NCI-H345 treated with DMSO at 0.1 percent for 48 hours (cell line): ENCODE results near the gene AFTPH.

ENCODE experiments used
- DNase-seq: peaks from one replicate; lab custom pipeline; 2025; ENCODE audit not compliant: unreplicated experiment; lab: John Stamatoyannopoulos, UW

The AFTPH gene

DNA sequence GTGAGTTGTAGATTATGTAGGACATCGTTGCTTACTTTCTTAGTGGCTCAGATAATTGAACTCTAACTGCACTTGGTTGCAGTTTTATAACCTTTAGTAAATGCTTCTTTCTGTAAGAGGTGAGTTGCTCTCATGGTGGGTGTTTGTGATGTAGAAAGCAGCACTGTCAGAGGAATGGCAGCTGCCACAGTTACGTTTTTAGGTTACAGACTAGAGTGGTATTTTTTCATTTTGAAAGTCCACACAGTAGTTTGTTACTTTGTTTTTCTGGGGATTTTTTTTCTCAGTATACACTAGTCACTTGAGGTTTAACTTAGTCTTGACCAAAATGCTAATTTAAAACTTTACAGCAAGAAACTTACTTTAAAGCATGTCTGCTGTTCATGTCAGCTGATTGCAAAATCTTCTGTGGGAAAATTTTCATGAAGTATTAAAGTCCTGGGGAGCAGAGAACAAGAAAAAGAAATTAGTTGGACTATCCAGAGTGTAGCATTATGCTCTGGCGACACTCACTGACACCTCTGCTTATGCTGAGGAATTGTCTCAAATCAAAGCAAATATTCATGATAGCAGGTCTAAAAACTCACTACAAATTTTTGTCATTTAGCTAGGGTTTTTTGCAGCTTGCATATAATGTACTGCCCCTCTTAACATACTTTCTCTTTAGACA lies 14.8 kb downstream of the AFTPH start:
- DNase-seq: no peak

DNA sequence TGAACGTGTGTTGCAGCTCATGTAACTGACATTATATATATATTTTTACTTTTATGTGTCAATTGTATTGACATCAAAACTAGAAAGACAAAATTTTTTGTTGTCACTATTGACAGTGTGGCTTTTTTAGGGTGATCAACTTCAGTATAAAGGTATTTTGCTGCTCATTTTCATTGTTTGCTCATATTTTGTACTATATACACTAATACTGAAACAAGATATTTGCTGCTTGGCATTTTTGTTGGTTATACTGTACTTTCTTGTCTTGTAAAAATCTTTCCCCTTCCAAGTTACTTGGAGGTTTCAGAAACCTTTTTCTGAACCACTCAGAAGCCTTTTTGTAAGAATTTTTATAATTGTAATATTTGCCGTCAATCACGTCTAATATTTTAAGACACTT lies 16.5 kb downstream of the AFTPH start:
- DNase-seq: no peak

DNA sequence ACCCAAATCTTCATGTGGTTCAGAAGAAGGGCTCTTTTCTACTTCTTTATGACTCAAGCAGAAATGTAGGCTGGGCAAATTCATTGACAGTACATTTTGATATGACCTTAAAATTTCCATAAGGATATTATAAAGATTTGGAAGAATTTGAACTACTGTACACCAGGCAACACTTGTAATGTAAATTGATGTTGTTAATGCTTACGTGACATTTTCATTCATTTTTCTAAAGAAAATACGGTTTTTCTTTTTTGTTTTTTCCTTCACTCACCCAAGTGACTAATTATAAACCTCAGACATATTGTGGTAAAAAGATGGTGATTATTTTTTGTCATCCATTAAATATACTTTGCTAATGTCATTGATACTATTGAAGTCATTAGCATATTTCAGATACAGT lies 17.4 kb downstream of the AFTPH start:
- DNase-seq: no peak

DNA sequence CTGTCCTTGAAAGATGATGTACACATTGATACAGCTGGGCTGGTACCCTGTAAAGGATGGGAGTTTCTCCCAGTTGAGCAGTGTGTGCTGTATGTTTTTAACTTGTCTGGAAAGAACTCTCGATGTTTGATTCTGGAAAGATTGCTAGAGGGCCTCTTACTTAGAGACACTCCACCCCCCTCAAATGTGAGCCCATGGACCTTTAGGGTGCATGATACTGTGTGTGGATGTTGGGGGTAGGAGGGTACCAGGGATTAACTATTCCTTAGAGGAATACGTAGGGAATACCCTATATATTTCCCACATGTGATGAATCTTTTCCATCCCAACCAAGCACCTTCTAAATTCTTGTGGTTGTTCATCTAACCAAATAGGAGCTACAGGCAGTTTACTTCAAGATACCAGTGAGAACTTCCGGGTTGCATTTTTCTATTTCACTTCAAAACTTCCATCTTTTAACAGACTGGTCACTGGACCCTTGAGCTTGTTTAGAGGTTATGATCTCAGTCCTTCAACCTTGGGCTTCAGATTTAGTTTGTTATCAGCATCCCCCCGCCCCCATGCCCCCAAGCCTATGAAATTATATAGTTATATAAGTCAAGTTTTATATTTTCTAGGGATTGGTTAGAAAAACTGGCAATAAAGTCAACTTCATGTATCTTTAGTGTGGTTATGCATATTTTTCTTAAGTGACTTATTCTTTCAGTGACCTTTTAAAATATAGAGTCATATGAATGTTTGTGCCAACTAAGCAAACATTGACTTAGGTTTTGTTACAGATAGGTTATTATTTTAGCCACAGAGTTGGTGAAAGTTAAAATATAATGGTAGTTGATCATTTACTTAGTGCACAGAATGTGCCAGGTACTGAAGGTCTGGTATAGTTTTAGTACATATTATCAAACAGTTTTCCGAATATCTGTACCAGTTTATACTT lies 18.2 kb downstream of the AFTPH start:
- DNase-seq: no peak

DNA sequence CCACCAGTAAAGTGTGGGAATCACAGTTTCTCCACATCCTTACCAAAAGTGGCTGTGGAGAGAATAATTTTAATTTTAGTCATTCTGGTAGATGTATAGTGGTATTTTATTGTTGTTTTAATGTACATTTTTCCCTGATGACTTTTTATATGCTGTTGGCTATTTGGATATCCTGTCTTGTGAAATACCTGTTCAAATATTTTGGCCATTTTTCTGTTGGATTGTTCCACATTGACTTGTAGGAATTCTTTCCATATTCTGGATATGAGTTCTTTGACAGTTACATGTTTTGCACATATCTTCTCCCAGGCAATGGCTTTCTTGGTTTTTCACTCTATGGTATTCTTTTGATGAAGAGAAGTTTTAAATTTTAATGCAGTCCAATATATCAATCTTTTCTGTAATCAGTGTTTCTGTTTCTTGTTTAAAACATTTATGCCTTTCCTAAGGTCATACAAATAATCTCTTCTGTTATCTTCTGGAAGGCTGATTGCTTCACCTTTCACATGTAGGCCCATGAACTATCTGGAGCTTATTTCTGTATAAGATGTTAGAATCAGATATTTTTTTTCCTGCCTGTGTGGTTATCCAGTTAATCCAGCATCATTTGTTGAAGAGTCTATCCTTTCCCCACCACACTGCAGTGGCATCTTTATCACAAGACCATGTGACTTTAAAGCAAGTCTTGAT lies 19.0 kb downstream of the AFTPH start:
- no peak for DNase-seq

DNA sequence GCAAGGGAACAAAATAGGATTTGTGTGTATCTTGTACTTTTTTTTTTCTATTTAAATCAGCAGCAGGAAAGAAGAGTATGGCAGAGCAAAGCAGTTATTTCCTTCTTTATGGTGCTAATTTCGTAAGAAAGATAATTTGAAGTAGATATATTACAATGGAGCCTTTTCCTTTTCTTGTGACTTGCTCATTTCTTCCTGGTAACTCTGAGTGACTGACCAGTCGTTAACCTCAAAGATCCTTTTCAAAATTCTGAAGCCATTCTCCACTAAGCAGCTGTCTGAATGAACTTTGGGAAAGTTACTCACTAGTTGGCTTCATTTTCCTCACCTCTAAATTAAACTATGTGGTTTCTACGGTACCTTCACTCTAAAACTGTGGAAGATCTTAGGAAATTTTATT lies 24.6 kb downstream of the AFTPH start:
- DNase-seq: no peak

DNA sequence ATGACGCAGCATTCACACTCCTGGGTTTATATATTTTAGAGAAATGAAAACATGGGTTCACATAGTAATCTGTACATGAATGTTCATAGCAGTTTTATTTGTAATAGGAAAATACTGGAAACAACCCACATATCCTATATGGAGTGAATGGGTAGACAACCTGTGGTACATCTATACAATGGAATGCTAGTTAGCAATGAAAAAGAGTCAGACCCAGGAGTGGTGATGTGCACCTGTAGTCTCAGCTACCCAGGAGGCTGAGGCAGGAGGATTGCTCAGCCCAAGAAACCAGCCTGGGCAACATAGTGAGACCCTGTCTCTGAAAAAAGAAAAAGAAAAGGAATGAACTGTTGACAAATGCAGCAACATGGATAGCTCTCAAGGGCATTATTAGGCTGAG lies 25.9 kb downstream of the AFTPH start:
- DNase-seq: no peak

DNA sequence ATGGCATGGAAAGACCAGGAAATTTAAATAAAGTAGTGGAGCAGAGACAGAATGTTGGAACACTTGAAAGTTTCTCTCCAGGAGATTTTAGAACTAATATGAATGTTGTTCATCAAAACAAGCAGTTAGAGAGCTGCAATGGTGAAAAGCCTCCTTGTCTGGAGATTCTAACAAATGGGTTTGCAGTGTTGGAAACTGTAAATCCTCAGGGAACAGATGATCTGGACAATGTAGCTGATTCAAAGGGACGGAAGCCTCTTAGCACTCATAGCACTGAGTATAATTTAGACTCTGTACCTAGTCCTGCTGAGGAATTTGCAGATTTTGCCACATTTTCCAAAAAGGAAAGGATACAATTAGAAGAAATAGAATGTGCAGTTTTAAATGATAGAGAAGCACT lies 27.7 kb downstream of the AFTPH start:
- no peak for DNase-seq

DNA sequence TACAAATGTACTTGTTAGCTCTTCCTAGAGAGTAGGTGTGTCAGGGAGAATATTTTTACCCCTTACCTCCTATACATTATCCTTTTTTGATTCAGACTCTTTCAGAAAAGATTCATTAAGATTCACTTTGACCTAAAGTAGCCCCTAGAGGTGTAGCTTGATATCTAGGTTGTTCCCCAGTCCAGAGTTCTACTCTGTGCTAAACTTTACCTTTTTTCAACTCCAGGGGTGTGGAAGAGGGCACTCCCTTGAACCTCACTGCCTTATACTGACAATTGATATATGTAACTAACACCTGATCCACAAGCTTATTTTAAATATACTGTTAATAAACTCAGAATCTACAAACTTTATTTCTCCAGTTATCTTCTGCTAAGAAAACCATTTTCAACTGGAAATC lies 30.0 kb downstream of the AFTPH start:
- no peak for DNase-seq

DNA sequence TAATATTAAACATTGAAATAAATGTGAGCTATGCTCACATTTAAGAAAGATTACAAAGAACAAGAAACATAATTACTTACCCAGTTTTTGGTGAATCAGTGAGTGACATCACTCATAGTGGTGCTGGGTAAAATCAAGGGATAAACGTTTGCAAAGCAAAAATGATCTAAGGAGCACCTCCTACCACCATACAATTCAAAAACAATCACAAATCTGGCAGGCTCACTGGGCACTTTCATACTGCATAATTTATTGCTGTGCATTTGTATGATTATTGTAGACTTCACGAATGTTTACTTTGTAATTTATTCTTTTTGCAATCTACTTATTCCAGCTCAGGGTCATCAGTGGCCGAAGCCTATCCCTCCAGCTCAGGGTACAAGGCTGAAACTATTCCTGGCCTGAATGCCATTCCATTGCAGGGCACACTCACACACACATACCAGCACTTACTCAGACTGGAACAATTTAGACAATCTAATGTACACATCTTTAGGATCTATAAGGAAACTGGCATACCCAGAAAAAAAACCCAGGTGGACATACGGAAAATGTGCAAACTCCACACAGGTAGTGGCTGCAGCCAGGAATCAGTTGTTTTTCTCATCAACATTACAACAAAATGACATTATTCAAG lies 34.4 kb downstream of the AFTPH start:
- DNase-seq: no peak

DNA sequence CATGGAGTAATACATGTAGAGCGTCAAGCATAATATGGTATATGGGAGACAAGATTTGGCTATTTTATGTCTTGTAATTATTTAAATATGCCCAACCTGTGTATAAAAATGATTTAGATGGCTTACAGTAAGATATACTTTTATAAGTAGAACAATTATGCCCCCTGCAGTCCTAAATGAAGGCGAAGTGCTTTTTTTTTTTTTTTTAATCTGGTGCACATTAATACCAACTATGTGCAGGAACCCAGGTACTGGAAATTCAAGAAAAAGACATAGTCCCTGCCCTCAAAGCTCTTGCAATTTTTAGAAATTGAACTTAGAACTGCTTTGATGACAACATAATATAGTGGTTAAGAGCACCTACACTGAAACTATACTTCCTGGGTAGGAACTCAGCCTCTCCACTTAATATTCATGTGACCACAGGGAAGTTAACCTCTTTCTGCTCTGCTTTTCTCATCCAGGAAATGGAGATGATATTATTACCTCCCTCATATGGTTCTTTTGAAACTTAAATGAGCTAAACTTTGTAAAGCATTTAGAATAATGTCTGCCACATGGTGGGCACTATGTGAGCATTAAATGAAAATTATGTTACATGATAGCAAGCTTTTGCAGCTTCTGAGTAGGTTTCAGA lies 38.1 kb downstream of the AFTPH start:
- no peak for DNase-seq

DNA sequence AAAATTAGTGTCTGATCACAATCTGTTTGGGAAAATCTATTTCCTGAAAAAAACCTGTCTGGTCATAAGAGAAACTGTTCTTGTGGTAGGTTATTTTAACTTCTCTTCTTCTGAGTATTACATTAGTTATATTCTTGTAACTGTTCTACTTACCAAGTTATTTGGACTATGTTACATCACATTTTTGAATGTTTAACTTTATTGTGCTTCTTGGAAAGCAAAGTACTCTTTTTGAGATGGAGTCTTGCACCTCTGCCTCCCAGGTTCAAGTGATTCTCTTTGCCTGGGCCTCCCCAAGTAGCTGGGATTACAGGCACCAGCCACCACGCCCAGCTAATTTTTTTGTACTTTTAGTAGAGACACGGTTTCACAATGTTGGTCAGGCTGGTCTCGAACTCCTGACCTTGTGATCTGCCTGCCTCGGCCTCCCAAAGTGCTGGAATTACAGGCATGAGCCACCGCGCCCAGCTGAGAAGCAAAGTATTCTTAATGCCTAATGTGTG lies 39.4 kb downstream of the AFTPH start:
- no peak for DNase-seq

DNA sequence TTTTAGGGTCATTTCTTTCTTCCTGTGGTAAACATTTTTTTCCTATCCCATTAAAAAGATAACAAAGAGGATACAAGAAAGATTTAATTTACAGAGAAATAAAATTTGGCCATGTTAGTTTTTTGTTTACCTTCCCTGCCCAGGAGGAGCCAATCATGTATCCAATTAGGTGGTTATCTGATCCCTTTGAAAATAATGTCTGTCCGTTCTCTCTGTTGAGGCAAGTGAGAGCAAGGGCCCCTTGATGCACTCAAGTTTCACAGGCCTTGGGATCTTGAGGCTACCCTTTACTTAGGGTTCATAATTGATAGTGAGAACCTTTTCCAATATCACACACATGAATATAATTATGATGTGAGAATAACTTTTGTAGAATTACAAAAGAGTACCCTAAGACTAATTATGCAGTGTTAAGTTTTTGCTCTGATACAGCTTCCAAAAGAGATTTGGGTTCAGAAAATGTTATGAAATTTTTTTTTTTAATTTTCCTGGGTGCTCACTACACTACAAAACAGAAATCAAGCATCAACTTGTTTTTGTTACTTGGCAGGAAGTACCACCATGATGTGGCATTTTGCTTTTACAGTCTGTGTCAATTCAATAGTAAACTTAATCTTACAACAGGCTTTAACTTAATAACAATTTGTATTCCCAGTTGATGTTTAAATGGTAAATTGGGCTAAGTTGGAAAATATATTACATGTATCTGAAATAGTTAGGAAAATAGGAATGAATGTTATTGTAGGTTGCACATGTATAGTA lies 42.0 kb downstream of the AFTPH start:
- DNase-seq: no peak

DNA sequence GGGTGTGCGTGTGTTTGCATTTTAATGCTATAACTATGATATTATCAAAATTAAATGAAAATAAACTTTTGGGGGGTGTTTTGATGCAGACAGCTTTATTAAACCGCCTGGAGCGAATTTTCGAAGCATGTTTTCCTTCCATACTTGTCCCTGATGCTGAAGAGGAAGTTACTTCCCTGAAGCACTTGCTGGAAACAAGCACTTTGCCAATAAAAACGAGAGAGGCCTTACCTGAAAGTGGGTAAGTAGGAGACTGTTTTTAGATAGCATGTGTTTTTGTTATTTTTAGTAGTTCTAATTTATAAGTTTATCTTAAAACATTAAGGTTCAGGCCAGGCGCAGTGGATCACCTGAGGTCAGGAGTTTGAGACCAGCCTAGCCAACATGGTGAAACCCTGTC lies 43.3 kb downstream of the AFTPH start:
- no peak for DNase-seq

DNA sequence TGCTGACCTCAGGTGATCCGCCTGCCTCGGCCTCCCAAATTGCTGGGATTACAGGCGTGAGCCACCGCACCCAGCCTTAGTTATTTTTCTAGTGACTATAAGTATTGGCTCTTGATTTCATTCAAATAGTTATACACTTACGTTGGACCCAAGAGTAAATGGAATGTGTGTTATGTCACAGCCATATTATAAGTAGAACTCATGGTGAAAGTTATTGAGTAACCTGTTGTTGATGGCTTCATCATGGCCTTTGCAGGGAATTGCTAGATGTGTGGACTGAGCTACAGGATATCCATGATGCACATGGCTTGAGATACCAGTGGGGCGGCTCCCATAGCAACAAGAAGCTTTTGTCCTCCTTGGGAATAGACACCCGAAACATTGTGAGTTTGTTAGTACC lies 44.7 kb downstream of the AFTPH start:
- DNase-seq: no peak

DNA sequence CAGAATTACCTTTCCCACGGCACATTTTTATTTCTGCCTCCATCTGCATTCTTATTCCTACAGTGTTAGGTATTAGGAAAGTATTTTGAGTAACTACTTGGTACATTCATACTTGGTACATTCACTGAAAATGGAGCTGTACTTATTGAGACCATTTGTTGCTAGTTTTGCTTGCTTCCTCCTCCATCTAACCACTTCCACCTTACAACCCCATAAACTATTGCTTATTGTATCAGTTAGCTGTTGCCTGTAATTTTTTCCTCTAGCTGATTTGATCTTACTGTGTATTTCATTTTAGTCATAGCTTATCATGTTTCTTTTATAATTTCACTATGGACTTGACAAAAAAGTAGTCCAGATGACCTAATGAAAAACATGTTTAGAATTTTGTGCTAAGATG lies 50.7 kb downstream of the AFTPH start:
- no peak for DNase-seq

DNA sequence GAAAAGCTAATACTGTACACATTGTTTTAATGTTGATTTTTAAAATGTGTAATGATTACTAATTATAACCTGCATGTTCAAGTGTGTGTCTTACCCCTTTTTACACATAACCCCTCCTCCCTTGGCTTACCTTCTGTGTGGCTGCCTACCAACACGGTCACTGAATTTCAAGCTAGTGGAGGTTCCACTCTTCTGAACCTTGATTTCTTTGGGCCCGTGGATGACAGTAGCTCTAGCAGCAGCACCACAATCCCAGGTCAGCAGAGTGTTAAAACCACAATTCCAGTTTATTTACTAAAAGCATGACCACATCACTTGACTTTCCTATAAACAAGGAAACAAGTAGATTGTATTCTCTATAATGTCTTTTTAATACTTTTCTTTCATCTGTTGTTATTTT lies 56.9 kb downstream of the AFTPH start:
- no peak for DNase-seq

DNA sequence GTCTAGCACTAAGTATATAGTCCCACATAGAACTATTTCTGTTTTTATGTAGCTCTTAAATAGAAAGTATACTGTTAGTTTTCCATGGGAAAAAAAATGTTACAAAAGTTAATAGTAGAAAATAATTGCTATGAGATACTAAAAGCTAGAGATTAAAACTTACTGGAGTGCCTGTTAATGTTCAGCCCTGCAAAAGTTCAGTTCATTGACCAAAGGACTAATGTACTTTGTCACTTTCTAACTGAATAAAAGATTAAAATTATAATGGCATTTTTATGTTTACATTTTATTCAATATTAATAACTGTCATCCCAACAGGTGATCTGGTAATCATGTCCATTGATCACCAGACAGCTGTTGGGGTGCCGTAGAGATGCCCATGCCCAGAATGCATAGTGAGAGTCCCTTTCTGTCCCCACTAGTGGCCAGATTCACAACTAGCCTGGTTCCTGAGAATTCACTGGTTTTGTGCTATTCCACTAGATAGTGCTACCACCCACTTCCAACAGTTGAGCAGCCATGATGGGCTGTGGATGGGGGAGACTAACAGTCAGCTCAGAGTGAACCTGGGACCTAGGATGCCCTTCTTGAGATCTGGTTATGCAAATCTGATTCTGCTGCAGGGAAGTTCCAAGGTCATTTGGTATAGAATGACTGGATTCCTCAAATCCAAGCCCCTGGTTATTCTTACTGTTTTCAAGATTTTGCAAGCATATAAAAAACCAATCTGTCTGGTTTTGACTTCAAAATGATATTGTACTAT lies 57.8 kb downstream of the AFTPH start:
- DNase-seq: no peak

DNA sequence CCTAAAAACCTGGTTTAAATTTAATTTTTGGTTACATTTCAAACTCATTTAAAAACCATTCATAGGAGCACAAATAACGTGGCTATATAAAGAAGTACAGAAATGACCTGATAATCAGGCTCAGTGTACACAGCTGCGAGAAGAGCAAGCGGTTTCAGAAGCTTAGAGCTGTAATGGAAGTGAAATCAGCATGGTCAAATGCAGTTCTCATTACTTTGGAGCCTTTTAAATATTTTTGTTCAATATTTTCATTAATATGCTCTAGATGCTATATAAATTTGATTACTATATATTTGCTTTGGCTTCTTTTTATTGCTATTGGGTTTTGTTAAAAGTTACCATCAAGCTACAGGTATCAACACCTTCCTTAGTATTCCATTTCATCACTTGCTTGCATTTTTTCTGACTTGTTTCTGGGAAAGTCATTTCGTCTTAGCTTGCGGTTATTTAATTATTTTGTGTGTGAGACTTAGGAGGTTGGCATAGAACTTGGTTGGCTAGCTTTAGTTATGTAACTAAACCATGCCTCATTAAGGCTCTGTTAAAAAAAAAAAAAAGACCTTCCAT lies 58.7 kb downstream of the AFTPH start:
- DNase-seq: no peak
